Adrenal gland (tissue), 12 donors: ENCODE results near the gene ZNF143. TPM values are rescaled to one million over a fixed set of nuclear protein-coding genes. Genes with fewer than 3 reads are reported as not detected.
"Not testable (repeated sequence)": the region's sequence is repeated elsewhere in the genome, so short reads cannot be mapped to it uniquely, and the experiment has no call there.

Experiments used
- DNase-seq, 7 donors: peaks; one replicate each; pipeline ENCODE4 v3.0.0-alpha.2; 2019 to 2020
- H3K27ac ChIP-seq, 5 donors: fragments of 200-600 bp; sonication (generic) in 4 of 5; 1 replicate in 3 of 5; 2 replicates in 2 of 5; pipeline versions ENCODE4 v1.5.1 to v1.8.0; 2016 to 2020; ENCODE audit warnings: mild to moderate bottlenecking in 1 of 5
- H3K27me3 ChIP-seq: fragments of 200-600 bp; 2 replicates; pipeline ENCODE4 v1.8.0; 2021
- H3K36me3 ChIP-seq, 2 donors: fragments of 200-600 bp; replicated peaks in 1 of 2; 1 replicate in 1 of 2; 2 replicates in 1 of 2; pipeline versions ENCODE4 v1.5.1 to v1.8.0; 2018 to 2022
- H3K4me1 ChIP-seq, 2 donors: fragments of 200-600 bp; replicated peaks in 1 of 2; 1 replicate in 1 of 2; 2 replicates in 1 of 2; pipeline versions ENCODE4 v1.5.1 to v1.8.0; 2018 to 2021
- H3K4me3 ChIP-seq, 4 donors: fragments of 200-600 bp; sonication (generic) in 3 of 4; one replicate each; pipeline ENCODE4 v1.5.1; 2016 to 2018
- H3K9me3 ChIP-seq, 3 donors: fragments of 200-600 bp; sonication (generic) in 1 of 3; replicated peaks in 1 of 3; 1 replicate in 2 of 3; 2 replicates in 1 of 3; pipeline versions ENCODE4 v1.5.1 to v1.8.0; 2016 to 2021
- CTCF ChIP-seq, 6 experiments: fragments of 450-650 bp in 4 of 6; fragments of 200-600 bp in 2 of 6; sonication (generic) in 1 of 6; IDR thresholded peaks; 1 replicate in 5 of 6; 2 replicates in 1 of 6; pipeline versions ENCODE4 v1.5.1 to v1.8.0; 2016 to 2021; ENCODE audit warnings: antibody characterized with exemption in 6 of 6, mild to moderate bottlenecking in 2 of 6, moderate library complexity in 1 of 6
- POLR2A ChIP-seq, 2 donors: fragments of 450-650 bp; IDR thresholded peaks; one replicate each; pipeline ENCODE4 v1.6.1; 2017; ENCODE audit warnings: antibody characterized with exemption in 2 of 2, mild to moderate bottlenecking in 2 of 2, moderate library complexity in 1 of 2
- WGBS, 4 donors: extraction: QIAGEN DNeasy Blood & Tissue Kit in 2 of 4; methylation state at CpG; one replicate each; pipeline versions ENCODE4 v1.1.5 to v1.1.7; 2013 to 2017; 5-methylcytosine and 5-hydroxymethylcytosine counted together
- intact Hi-C, 2 donors: fragments of 100-400 bp; cut with DNase I; formaldehyde crosslinking; loops; one replicate each; pipeline versions ENCODE4 v1.14.1 to v1.15.0; 2022 to 2023
- polyA plus RNA-seq, 3 donors: library from polyadenylated mRNA; stranded (reverse); fragments of 200-250 nt in 2 of 3; fragments of 350-450 nt in 1 of 3; fragmentation: Illumina TruSeq in 1 of 3; extraction: RNeasy Lipid Tissue Mini Kit (QIAGEN cat#74804) in 1 of 3; gene quantifications; one replicate each; pipeline ENCODE4 v1.2.3, GENCODE V29; 2013 to 2014
- total RNA-seq, 9 donors: library from RNA; depleted of rRNA in 4 of 9; stranded (reverse); fragments of >200 nt in 4 of 9; fragments of 120-200 nt in 1 of 9; fragmentation: NEBNext Ultra II Directional in 1 of 9; extraction: Animal tissue kit (Norgen Biotek cat#: 25700) in 1 of 9; gene quantifications; one replicate each; pipeline versions ENCODE4 v1.1.0 to v1.2.4, GENCODE V29; 2013 to 2023
- donor health status: healthy with polysubstance abuse.
- donor health status: Bipolar disorder and iron deficiency.
- donor health status: DM: yes; HTN: yes; CAD: no.
- donor health status: DM: no; HTN: no; CAD: no.
- donor health status: DM: no; HTN: no; CAD: no.
- donor health status: DM: yes; HTN: yes; CAD: no.

Gene ZNF143
- total and polyA plus RNA-seq, 12 donors: 6.8 to 29.8 (median 17.1) TPM

- no peak for DNase-seq
- Histone ChIP-seq H3K4me1 (no peaks in the 10 kb centered on the region), H3K27ac (no peak overlapping the region), H3K4me3 (no peak overlapping the region), H3K36me3 (peaks cover 0 to 34% of the 10 kb centered on the region in 2 donors), H3K27me3 (no peaks in the 10 kb centered on the region), H3K9me3 (no peaks in the 10 kb centered on the region)
- intact Hi-C loops: no loop called here
- no peak for TF ChIP-seq CTCF (IDR thresholded peaks at IDR 0.05)
- TF ChIP-seq POLR2A (IDR thresholded peaks at IDR 0.05): no peak
- WGBS, 4 donors: 93 to 96% (median 96%) methylated on average over 2 of the region's 2 CpGs
Measured at GRCh38 chr11:9509041-9509440, 48.2 kb downstream of the ZNF143 start.

- no peak overlapping the region for H3K27ac ChIP-seq
- H3K27me3 ChIP-seq: no peaks in the 10 kb centered on the region
- intact Hi-C loops: no loop called here
- H3K36me3 ChIP-seq: peaks cover 0 to 60% of the 10 kb centered on the region in 2 donors
- DNase-seq: no peak
- WGBS, 4 donors: 93 to 96% (median 95%) methylated on average over 5 of the region's 5 CpGs
- no peaks in the 10 kb centered on the region for H3K9me3 ChIP-seq
- no peaks in the 10 kb centered on the region for H3K4me1 ChIP-seq
- TF ChIP-seq CTCF (IDR thresholded peaks at IDR 0.05): no peak
- TF ChIP-seq POLR2A (IDR thresholded peaks at IDR 0.05): no peak
- H3K4me3 ChIP-seq: no peak overlapping the region
Measured at GRCh38 chr11:9512370-9513019, 51.7 kb downstream of the ZNF143 start.

GRCh38 chr11:9514576-9514975, 53.8 kb downstream of the ZNF143 start:
- 100% methylated on average over 1 of the region's 1 CpG for WGBS, 4 donors
- intact Hi-C loops, DNase-seq, H3K27me3 ChIP-seq, H3K27ac ChIP-seq, H3K9me3 ChIP-seq, H3K4me1 ChIP-seq, H3K4me3 ChIP-seq: not testable (repeated sequence)
- H3K36me3 ChIP-seq: peaks cover 0 to 63% of the 10 kb centered on the region in 2 donors

- WGBS, 4 donors: 91 to 94% (median 92%) methylated on average over 4 of the region's 4 CpGs
- no peaks in the 10 kb centered on the region for H3K9me3 ChIP-seq
- no peak overlapping the region for H3K4me3 ChIP-seq
- peaks cover 0 to 60% of the 10 kb centered on the region in 2 donors for H3K36me3 ChIP-seq
- no peaks in the 10 kb centered on the region for H3K4me1 ChIP-seq
- H3K27ac ChIP-seq: no peak overlapping the region
- DNase-seq: no peak
- H3K27me3 ChIP-seq: no peaks in the 10 kb centered on the region
- intact Hi-C loops: no loop called here
- TF ChIP-seq POLR2A (IDR thresholded peaks at IDR 0.05): no peak
- TF ChIP-seq CTCF (IDR thresholded peaks at IDR 0.05): no peak
Measured at GRCh38 chr11:9516113-9516512, 55.3 kb downstream of the ZNF143 start.

- 93 to 95% (median 93%) methylated on average over 9 of the region's 9 CpGs for WGBS, 4 donors
- Histone ChIP-seq H3K9me3 (no peaks in the 10 kb centered on the region), H3K4me1 (no peaks in the 10 kb centered on the region), H3K27me3 (no peaks in the 10 kb centered on the region), H3K36me3 (peaks cover 0 to 42% of the 10 kb centered on the region in 2 donors), H3K4me3 (no peak overlapping the region), H3K27ac (no peak overlapping the region)
- intact Hi-C loops: no loop called here
- TF ChIP-seq POLR2A (IDR thresholded peaks at IDR 0.05) (no peak), CTCF (IDR thresholded peaks at IDR 0.05) (no peak)
- no peak for DNase-seq
Measured at GRCh38 chr11:9518835-9519410, 58.1 kb downstream of the ZNF143 start.
